ENCODE measurements around the gene MKI67. TPM values are rescaled to one million over a fixed set of nuclear protein-coding genes. Genes with fewer than 3 reads are reported as not detected.

MKI67 gene
- total and polyA plus RNA-seq, 2 of the 4 experiments (the other 2 are of a cell fraction), result 13.5 to 36.4 TPM

DNA sequence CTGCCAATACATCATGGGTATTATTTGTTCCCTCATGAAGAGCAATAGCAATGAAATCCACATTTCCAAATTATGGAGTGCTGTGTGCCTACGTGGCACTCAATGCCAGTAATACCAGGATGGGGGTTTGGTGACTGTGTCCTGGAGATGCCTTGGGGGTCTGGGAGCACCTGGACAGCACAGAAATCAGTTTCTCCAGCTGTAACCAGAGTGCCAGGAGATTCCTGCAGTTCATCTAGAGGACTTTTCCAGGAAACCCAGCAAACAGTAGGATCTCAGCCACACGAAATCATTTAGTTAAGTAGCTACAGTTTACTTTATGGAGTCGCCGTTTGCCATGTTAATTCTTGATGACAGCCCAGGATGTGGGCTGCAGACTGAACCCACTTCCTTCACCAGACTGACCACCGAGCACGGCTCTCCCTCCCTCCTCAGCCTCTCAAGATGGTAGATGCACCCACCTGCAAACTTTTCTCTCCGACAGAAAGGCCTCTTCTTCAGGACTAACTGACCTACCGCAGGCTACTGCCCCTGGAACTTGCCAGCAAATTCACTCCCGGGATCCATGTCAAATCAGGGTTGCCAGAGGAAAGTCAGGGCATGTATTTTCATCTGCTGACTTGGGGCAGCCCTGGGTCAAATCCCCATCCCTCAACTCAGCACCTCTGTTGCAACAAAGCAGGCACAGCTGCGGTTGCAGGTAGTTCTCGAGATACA, 30.3 kb downstream of the MKI67 start:
- Histone ChIP-seq H2BK120ac (ENCODE audit: low read depth, low read length) (no peak overlapping the region), H3K36me3 (ENCODE audit: control insufficient read depth, insufficient read depth, low read length) (peaks cover 12% of the 10 kb centered on the region), H4K91ac (ENCODE audit: insufficient read depth, low read depth, low read length) (no peak overlapping the region), H3K27me3 (ENCODE audit: control insufficient read depth, insufficient read depth, low read length) (no peaks in the 10 kb centered on the region), H3K14ac (replicated peaks; ENCODE audit: low read depth, low read length) (no peak overlapping the region), H3K4me1 (ENCODE audit: control insufficient read depth, insufficient read depth, low read length) (no peaks in the 10 kb centered on the region), H2BK15ac (ENCODE audit: low read depth, low read length) (no peak overlapping the region), H4K20me1 (ENCODE audit: insufficient read depth, low read length) (no peaks in the 10 kb centered on the region; the same call in 1 of the 2 replicates), H4K8ac (ENCODE audit: low read depth in 2 of 2, low read length in 2 of 2) (no peak overlapping the region), H3K9me3 (ENCODE audit: control insufficient read depth, insufficient read depth, low read length) (no peaks in the 10 kb centered on the region), H3K4me3 (ENCODE audit: insufficient read depth, low read depth, low read length) (no peak overlapping the region), H2BK5ac (ENCODE audit: low read depth, low read length, poor library complexity, severe bottlenecking) (no peak overlapping the region), H4K5ac (ENCODE audit: low read depth, low read length) (no peak overlapping the region), H3K4ac (ENCODE audit: low read depth, low read length) (no peak overlapping the region), H3K9ac (ENCODE audit: low read depth, low read length) (no peak overlapping the region), H3K27ac (ENCODE audit: insufficient read depth, low read length) (no peak overlapping the region), H3K79me1 (ENCODE audit: low read depth in 1 of 2, low read length in 2 of 2) (peaks cover 4 to 10% of the 10 kb centered on the region in 2 experiments; a peak in 3 of 4 replicates), H3K56ac (ENCODE audit: extremely low read depth, insufficient read depth, low read length) (no peak overlapping the region), H3K4me2 (ENCODE audit: low read depth, low read length) (no peak overlapping the region), H3K18ac (ENCODE audit: low read depth, low read length) (no peak overlapping the region), H2AFZ (replicated peaks; ENCODE audit: low read length, poor library complexity) (peak overlapping the region; percentile 63), H3K23ac (ENCODE audit: low read depth, low read length) (no peak overlapping the region), H2AK5ac (ENCODE audit: low read depth, low read length) (no peak overlapping the region), H2AK9ac (replicated peaks; ENCODE audit: low read depth, low read length, poor library complexity) (peak overlapping the region; percentile 53), H2BK20ac (ENCODE audit: low read depth, low read length) (no peak overlapping the region), H3K9me1 (ENCODE audit: insufficient read depth, low read length) (peaks cover 8% of the 10 kb centered on the region; the same call in 1 of the 2 replicates)
- in situ Hi-C loops (cut with MboI; ENCODE audit: low sequenced_read_pairs) (no loop called here), intact Hi-C loops (cut with micrococcal nuclease) (no loop called here), dilution Hi-C loops (cut with HindIII; ENCODE audit: low sequenced_read_pairs, unreplicated experiment) (no loop called here)
- 92% methylated on average over 6 of the region's 11 CpGs; no CpG with 5 or more reads in 1 of the 2 experiments for WGBS, 2 experiments (ENCODE audit: extremely low coverage in 2 of 2, insufficient read length in 1 of 2)
- ATAC-seq (ENCODE audit: low read depth) (no peak), DNase-seq (no peak)
- ChIA-PET POLR2A (ENCODE audit: unreplicated experiment) (no interaction called here), CTCF (no interaction called here)
- BruUV-seq (replicated peaks), result no TSS peak
- TF ChIP-seq, protein P1, sequence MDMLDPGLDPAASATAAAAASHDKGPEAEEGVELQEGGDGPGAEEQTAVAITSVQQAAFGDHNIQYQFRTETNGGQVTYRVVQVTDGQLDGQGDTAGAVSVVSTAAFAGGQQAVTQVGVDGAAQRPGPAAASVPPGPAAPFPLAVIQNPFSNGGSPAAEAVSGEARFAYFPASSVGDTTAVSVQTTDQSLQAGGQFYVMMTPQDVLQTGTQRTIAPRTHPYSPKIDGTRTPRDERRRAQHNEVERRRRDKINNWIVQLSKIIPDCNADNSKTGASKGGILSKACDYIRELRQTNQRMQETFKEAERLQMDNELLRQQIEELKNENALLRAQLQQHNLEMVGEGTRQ (IDR thresholded peaks at IDR 0.05; ENCODE audit: low read depth, low read length), result no peak
- TF ChIP-seq CHD1 (IDR thresholded peaks at IDR 0.05; ENCODE audit: low read depth, low read length), result no peak
- no peak for TF ChIP-seq POLR2A (IDR thresholded peaks at IDR 0.05; ENCODE audit: low read depth, low read length)
- TF ChIP-seq MAFK (IDR thresholded peaks at IDR 0.05; ENCODE audit: low read depth, low read length), result no peak
- no peak for TF ChIP-seq NFE2L2 (IDR thresholded peaks at IDR 0.05; ENCODE audit: low read depth, low read length)
- TF ChIP-seq BHLHE40 (IDR thresholded peaks at IDR 0.05; ENCODE audit: low read depth, low read length), result no peak
- TF ChIP-seq SMC3 (IDR thresholded peaks at IDR 0.05; ENCODE audit: low read depth, low read length), result no peak
- no peak for TF ChIP-seq MAZ (IDR thresholded peaks at IDR 0.05; ENCODE audit: borderline replicate concordance, low read depth, low read length)
- TF ChIP-seq, protein P2, sequence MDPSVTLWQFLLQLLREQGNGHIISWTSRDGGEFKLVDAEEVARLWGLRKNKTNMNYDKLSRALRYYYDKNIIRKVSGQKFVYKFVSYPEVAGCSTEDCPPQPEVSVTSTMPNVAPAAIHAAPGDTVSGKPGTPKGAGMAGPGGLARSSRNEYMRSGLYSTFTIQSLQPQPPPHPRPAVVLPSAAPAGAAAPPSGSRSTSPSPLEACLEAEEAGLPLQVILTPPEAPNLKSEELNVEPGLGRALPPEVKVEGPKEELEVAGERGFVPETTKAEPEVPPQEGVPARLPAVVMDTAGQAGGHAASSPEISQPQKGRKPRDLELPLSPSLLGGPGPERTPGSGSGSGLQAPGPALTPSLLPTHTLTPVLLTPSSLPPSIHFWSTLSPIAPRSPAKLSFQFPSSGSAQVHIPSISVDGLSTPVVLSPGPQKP (IDR thresholded peaks at IDR 0.05; ENCODE audit: borderline replicate concordance, low read depth, low read length), result no peak
- no peak for TF ChIP-seq RFX5 (IDR thresholded peaks at IDR 0.05; ENCODE audit: low read depth, low read length)
- TF ChIP-seq, protein P3, sequence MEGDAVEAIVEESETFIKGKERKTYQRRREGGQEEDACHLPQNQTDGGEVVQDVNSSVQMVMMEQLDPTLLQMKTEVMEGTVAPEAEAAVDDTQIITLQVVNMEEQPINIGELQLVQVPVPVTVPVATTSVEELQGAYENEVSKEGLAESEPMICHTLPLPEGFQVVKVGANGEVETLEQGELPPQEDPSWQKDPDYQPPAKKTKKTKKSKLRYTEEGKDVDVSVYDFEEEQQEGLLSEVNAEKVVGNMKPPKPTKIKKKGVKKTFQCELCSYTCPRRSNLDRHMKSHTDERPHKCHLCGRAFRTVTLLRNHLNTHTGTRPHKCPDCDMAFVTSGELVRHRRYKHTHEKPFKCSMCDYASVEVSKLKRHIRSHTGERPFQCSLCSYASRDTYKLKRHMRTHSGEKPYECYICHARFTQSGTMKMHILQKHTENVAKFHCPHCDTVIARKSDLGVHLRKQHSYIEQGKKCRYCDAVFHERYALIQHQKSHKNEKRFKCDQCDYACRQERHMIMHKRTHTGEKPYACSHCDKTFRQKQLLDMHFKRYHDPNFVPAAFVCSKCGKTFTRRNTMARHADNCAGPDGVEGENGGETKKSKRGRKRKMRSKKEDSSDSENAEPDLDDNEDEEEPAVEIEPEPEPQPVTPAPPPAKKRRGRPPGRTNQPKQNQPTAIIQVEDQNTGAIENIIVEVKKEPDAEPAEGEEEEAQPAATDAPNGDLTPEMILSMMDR (conservative IDR thresholded peaks at IDR 0.05; ENCODE audit: low read depth, low read length), result no peak
- no peak for TF ChIP-seq FOS (IDR thresholded peaks at IDR 0.05; ENCODE audit: low read depth, low read length)
- TF ChIP-seq RCOR1 (IDR thresholded peaks at IDR 0.05; ENCODE audit: insufficient replicate concordance, low read length), result no peak
- no peak for TF ChIP-seq MXI1 (IDR thresholded peaks at IDR 0.05; ENCODE audit: borderline replicate concordance, low read depth, low read length)
- TF ChIP-seq RAD21 (IDR thresholded peaks at IDR 0.05; ENCODE audit: low read length), result no peak
- TF ChIP-seq CEBPB (IDR thresholded peaks at IDR 0.05; ENCODE audit: low read depth, low read length), result no peak
